CD14-positive monocyte (primary cell): Measurements from ENCODE around the gene RTN4RL1. TPM values are rescaled to one million over a fixed set of nuclear protein-coding genes. Genes with fewer than 3 reads are reported as not detected.
A peak's percentile ranks its signal among the peaks of the same experiment; 100 is the strongest.

Experiments
- DNase-seq, 3 donors: peaks; one replicate each; pipeline ENCODE4 v3.0.0-alpha.2; 2011 to 2022
- H2AFZ ChIP-seq: 2 replicates; pipeline ENCODE4 v1.6.0; 2012; ENCODE audit warnings: mild to moderate bottlenecking, low read depth, low read length, inconsistent platforms; ENCODE audit not compliant: insufficient read depth, poor library complexity, severe bottlenecking
- H3K27ac ChIP-seq, 2 donors: 1 replicate in 1 of 2; 2 replicates in 1 of 2; pipeline ENCODE4 v1.5.1; 2012 to 2013; ENCODE audit warnings: low read length in 2 of 2, control low read depth in 1 of 2, inconsistent platforms in 1 of 2, low read depth in 1 of 2, mild to moderate bottlenecking in 1 of 2
- H3K27me3 ChIP-seq, 2 donors: one replicate each; pipeline versions ENCODE4 v1.6.0 to v1.6.1; 2011 to 2013; ENCODE audit warnings: low read length in 2 of 2; ENCODE audit not compliant: control insufficient read depth in 2 of 2, insufficient read depth in 2 of 2
- H3K36me3 ChIP-seq, 2 donors: replicated peaks in 1 of 2; 1 replicate in 1 of 2; 2 replicates in 1 of 2; pipeline versions ENCODE4 v1.5.1 to v1.6.1; 2012 to 2013; ENCODE audit warnings: low read length in 2 of 2, control low read depth in 1 of 2, inconsistent platforms in 1 of 2, mild to moderate bottlenecking in 1 of 2; ENCODE audit not compliant: insufficient read depth in 2 of 2, control insufficient read depth in 1 of 2
- H3K4me1 ChIP-seq, 2 donors: 1 replicate in 1 of 2; 2 replicates in 1 of 2; pipeline versions ENCODE4 v1.5.1 to v1.6.1; 2012 to 2013; ENCODE audit warnings: low read length in 2 of 2, control low read depth in 1 of 2, inconsistent platforms in 1 of 2, mild to moderate bottlenecking in 1 of 2, moderate library complexity in 1 of 2; ENCODE audit not compliant: insufficient read depth in 2 of 2, control insufficient read depth in 1 of 2
- H3K4me2 ChIP-seq: replicated peaks from 2 replicates; pipeline ENCODE3; 2012; ENCODE audit warnings: low read length, moderate library complexity, mild to moderate bottlenecking; ENCODE audit not compliant: poor library complexity, severe bottlenecking; ENCODE audit errors: extremely low read depth
- H3K4me3 ChIP-seq, 3 experiments: fragments of 200-600 bp in 1 of 3; sonication (generic) in 1 of 3; replicated peaks in 1 of 3; 1 replicate in 2 of 3; 2 replicates in 1 of 3; pipeline ENCODE4 v1.5.1; 2011 to 2013; ENCODE audit warnings: low read length in 3 of 3, mild to moderate bottlenecking in 3 of 3, control low read depth in 2 of 3, low read depth in 2 of 3, inconsistent platforms in 1 of 3, moderate library complexity in 1 of 3
- H3K79me2 ChIP-seq: 2 replicates; pipeline ENCODE4 v1.6.0; 2012; ENCODE audit warnings: mild to moderate bottlenecking, control low read depth, inconsistent platforms, low read length, moderate library complexity; ENCODE audit not compliant: insufficient read depth
- H3K9ac ChIP-seq: 2 replicates; pipeline ENCODE4 v1.6.0; 2017; ENCODE audit warnings: low read length, mild to moderate bottlenecking; ENCODE audit not compliant: insufficient read depth, poor library complexity, severe bottlenecking
- H3K9me3 ChIP-seq, 2 donors: replicated peaks in 1 of 2; 1 replicate in 1 of 2; 2 replicates in 1 of 2; pipeline versions ENCODE4 v1.5.1 to v1.6.1; 2012 to 2013; ENCODE audit warnings: low read length in 2 of 2, control low read depth in 1 of 2; ENCODE audit not compliant: control insufficient read depth in 1 of 2, insufficient read depth in 1 of 2
- H4K20me1 ChIP-seq: 2 replicates; pipeline ENCODE4 v1.6.0; 2012; ENCODE audit warnings: mild to moderate bottlenecking, low read length, control low read depth, moderate library complexity; ENCODE audit not compliant: insufficient read depth
- H3K27ac Mint-ChIP-seq, 7 donors: one replicate each; pipeline ENCODE4 v1.8.0; 2020; ENCODE audit warnings: mild to moderate bottlenecking in 7 of 7, mixed read lengths in 7 of 7, moderate library complexity in 6 of 7, inconsistent platforms in 2 of 7
- H3K27me3 Mint-ChIP-seq, 3 donors: one replicate each; pipeline ENCODE4 v1.8.0; 2021 to 2022; ENCODE audit warnings: low read depth in 3 of 3, mild to moderate bottlenecking in 3 of 3, mixed read lengths in 3 of 3, moderate library complexity in 3 of 3, inconsistent platforms in 1 of 3
- H3K36me3 Mint-ChIP-seq, 2 donors: one replicate each; pipeline ENCODE4 v1.8.0; 2020; ENCODE audit warnings: mixed read lengths in 2 of 2, inconsistent platforms in 1 of 2, mild to moderate bottlenecking in 1 of 2
- H3K4me1 Mint-ChIP-seq: one replicate; pipeline ENCODE4 v1.8.0; 2020; ENCODE audit warnings: mild to moderate bottlenecking, mixed read lengths
- H3K4me3 Mint-ChIP-seq, 2 donors: one replicate each; pipeline ENCODE4 v1.8.0; 2020; ENCODE audit warnings: mild to moderate bottlenecking in 2 of 2, mixed read lengths in 2 of 2, moderate library complexity in 1 of 2
- H3K9me3 Mint-ChIP-seq, 7 donors: one replicate each; pipeline ENCODE4 v1.8.0; 2020 to 2022; ENCODE audit warnings: mixed read lengths in 7 of 7, mild to moderate bottlenecking in 6 of 7, moderate library complexity in 6 of 7, inconsistent platforms in 2 of 7
- WGBS: methylation state at CpG from one replicate; pipeline ENCODE4 v1.1.5; 2013; ENCODE audit warnings: missing lambda C conversion rate; ENCODE audit not compliant: insufficient coverage; 5-methylcytosine and 5-hydroxymethylcytosine counted together
- intact Hi-C, 2 donors: fragments of 100-400 bp; cut with micrococcal nuclease; formaldehyde crosslinking; loops; one replicate each; pipeline versions ENCODE4 v1.15.0 to v1.15.1; 2023
- polyA plus RNA-seq, 3 donors: library from polyadenylated mRNA; depleted of rRNA in 1 of 3; unstranded in 2 of 3; stranded (reverse) in 1 of 3; fragments of 300-500 nt in 2 of 3; fragments of >200 nt in 1 of 3; fragmentation: Illumina TruSeq in 2 of 3; gene quantifications; 1 replicate in 2 of 3; 2 replicates in 1 of 3; pipeline ENCODE4 v1.2.3, GENCODE V29; 2012 to 2021
- TF ChIP-seq, protein P1 (sequence below): fragments of 200-600 bp; IDR thresholded peaks from one replicate; pipeline ENCODE4 v1.8.0; 2022; ENCODE audit warnings: antibody characterized with exemption, mild to moderate bottlenecking

RTN4RL1 gene
- polyA plus RNA-seq, 3 donors = 0.07 to 0.29 (median 0.11) TPM

- Histone ChIP-seq H3K27me3 (peaks cover 0 to 16% of the 10 kb centered on the region in 2 donors), H3K4me1 (peaks cover 15 to 19% of the 10 kb centered on the region in 2 donors), H3K9ac (no peak overlapping the region), H4K20me1 (no peaks in the 10 kb centered on the region), H3K4me3 (no peak overlapping the region), H3K36me3 (peaks cover 19 to 27% of the 10 kb centered on the region in 2 donors), H3K79me2 (no peaks in the 10 kb centered on the region), H3K4me2 (no peak overlapping the region), H2AFZ (no peak overlapping the region), H3K27ac (no peak overlapping the region), H3K9me3 (no peaks in the 10 kb centered on the region)
- DNase-seq = no peak
- intact Hi-C loops = loop anchor here in 1 of 2 donors (10.0 kb wide), 1 partner anchor 318 kb away; the partner anchor contains the start of gene TLCD2
- WGBS = 95% methylated on average over 3 of the region's 7 CpGs
- H3K27me3 Mint-ChIP-seq = peaks cover 17 to 19% (median 17%) of the 10 kb centered on the region in 3 donors
- no peak overlapping the region for H3K27ac Mint-ChIP-seq
- H3K4me3 Mint-ChIP-seq = no peak overlapping the region
- TF ChIP-seq, protein P1, sequence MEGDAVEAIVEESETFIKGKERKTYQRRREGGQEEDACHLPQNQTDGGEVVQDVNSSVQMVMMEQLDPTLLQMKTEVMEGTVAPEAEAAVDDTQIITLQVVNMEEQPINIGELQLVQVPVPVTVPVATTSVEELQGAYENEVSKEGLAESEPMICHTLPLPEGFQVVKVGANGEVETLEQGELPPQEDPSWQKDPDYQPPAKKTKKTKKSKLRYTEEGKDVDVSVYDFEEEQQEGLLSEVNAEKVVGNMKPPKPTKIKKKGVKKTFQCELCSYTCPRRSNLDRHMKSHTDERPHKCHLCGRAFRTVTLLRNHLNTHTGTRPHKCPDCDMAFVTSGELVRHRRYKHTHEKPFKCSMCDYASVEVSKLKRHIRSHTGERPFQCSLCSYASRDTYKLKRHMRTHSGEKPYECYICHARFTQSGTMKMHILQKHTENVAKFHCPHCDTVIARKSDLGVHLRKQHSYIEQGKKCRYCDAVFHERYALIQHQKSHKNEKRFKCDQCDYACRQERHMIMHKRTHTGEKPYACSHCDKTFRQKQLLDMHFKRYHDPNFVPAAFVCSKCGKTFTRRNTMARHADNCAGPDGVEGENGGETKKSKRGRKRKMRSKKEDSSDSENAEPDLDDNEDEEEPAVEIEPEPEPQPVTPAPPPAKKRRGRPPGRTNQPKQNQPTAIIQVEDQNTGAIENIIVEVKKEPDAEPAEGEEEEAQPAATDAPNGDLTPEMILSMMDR = no peak
- H3K4me1 Mint-ChIP-seq = peaks cover 16% of the 10 kb centered on the region
- peaks cover 0 to 7% (median 2%) of the 10 kb centered on the region in 7 donors for H3K9me3 Mint-ChIP-seq
- peaks cover 20 to 21% of the 10 kb centered on the region in 2 donors for H3K36me3 Mint-ChIP-seq
Measured at GRCh38 chr17:2033153-2033552, 8.0 kb upstream of the RTN4RL1 start.

- peak overlapping the region; percentile 79 for H3K9ac ChIP-seq
- peak overlapping the region; percentile 96 for H2AFZ ChIP-seq
- peaks cover 40 to 43% (median 40%) of the 10 kb centered on the region in 3 donors for H3K27me3 Mint-ChIP-seq
- TF ChIP-seq, protein P1 = no peak
- peak overlapping the region in 3 of 7 donors; percentile 2 to 87 (median 75) for H3K27ac Mint-ChIP-seq
- peaks cover 17 to 40% of the 10 kb centered on the region in 2 donors for H3K27me3 ChIP-seq
- H3K36me3 ChIP-seq = peaks cover 6 to 7% of the 10 kb centered on the region in 2 donors
- no peaks in the 10 kb centered on the region for H4K20me1 ChIP-seq
- H3K4me3 Mint-ChIP-seq = peak overlapping the region; percentile 95 to 97
- peaks cover 0 to 18% (median 14%) of the 10 kb centered on the region in 7 donors for H3K9me3 Mint-ChIP-seq
- peaks cover 6 to 7% of the 10 kb centered on the region in 2 donors for H3K9me3 ChIP-seq
- H3K79me2 ChIP-seq = no peaks in the 10 kb centered on the region
- H3K4me1 Mint-ChIP-seq = peaks cover 22% of the 10 kb centered on the region
- H3K36me3 Mint-ChIP-seq = peaks cover 6 to 7% of the 10 kb centered on the region in 2 donors
- peak overlapping the region; percentile 66 to 99 (median 91) for H3K4me3 ChIP-seq
- peak overlapping the region; percentile 98 for H3K4me2 ChIP-seq
- WGBS = 25% methylated on average over 10 of the region's 10 CpGs
- DNase-seq = no peak
- peaks cover 21 to 26% of the 10 kb centered on the region in 2 donors for H3K4me1 ChIP-seq
- H3K27ac ChIP-seq = peak overlapping the region in 1 of 2 donors; percentile 36
- intact Hi-C loops = loop anchor here in 1 of 2 donors (10.0 kb wide), 1 partner anchor 316 kb away; the partner anchor contains the start of gene TLCD2
Measured at GRCh38 chr17:2030779-2031163, 5.6 kb upstream of the RTN4RL1 start.
